ENCODE measurements around the gene RASIP1. TPM values are rescaled to one million over a fixed set of nuclear protein-coding genes. Genes with fewer than 3 reads are reported as not detected.
"Not testable (repeated sequence)": the region's sequence is repeated elsewhere in the genome, so short reads cannot be mapped to it uniquely, and the experiment has no call there.

Gene RASIP1
- polyA plus RNA-seq, 3 donors, result 15.7 to 20.8 (median 17.2) TPM

DNA sequence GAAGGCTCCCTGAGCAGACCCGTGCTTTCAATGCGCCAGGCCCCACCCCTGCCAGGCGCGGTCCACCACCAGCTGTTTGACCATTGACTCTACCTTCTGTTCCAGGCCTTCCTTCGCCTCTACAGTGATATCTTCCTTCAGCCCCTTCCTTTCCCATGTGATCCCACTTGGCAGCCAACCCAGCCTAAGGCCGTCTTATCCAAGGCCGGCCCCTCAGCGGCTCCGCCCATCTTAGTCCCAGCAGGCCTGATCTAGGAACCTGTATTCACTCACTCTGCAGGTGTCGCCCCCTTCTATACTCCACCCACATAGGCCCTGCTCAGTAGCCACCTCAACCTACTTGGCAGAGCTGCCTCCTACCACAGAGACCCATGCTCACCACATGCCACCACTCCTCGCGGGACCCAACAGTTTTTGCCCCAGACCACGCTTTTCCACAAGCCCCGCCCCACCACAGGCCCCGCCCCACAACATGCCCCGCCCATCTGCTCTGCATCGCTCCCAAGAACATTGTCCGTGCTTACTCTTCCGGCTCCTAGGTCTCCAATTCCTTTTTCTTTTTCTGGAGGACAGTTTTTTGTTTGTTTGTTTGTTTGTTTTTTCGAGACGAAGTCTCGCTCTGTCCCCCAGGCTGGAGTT, 2.9 kb downstream of the RASIP1 start:
- no peak for DNase-seq

DNA sequence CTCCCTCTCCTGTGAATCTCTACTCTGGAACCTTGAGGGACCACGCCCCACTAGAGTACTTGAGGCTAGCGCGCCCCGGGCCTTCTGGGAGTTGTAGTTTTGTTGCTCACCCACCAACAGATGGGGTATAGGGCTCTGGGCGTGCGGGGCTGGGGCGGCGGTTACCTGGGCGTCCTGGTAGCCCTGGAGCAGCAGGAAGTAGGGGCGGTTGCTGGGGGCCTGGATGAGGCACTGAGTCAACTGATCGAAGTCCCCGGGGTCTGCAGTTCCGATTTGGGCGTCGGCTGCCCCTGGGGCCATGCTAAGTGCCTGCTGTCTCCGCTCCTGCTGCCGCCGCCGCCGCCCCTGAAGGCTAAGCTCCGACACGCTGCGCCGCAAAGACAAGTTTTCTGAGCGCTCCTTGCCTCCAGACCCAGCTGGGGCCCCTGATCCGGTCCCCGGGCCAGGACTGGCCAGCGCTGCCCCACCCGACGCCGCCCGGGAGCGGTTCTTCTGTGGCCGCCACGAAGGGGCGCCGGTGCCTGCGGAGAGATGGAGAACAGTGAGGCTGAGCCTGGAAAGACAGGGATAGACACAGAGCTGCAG, 5.3 kb downstream of the RASIP1 start:
- no peak for DNase-seq

GRCh38 chr19:48734625-48735024, 5.8 kb downstream of the RASIP1 start:
- DNase-seq, result no peak

DNA sequence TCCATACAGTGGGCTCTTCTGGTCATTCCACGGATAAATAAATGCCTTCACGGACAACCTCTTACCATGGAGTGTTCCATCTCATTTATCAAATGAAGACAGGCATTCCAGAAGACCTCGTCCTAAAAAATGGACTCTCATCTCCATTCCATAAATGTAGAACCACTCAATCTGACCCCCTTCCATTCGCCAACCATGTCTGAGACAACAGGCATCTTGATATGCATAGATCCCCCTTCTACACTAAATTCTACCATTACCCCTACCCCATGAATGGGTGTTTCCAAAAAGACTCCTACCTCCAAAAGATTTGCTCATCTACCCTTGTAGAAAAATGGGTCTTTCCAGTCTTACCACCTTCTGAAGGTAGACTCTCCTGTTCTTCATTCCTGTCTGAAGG, 9.0 kb downstream of the RASIP1 start:
- no peak for DNase-seq

- no peak for DNase-seq
These were observed 11.3 kb downstream of the RASIP1 start for GRCh38 chr19:48728911-48729664.

DNA sequence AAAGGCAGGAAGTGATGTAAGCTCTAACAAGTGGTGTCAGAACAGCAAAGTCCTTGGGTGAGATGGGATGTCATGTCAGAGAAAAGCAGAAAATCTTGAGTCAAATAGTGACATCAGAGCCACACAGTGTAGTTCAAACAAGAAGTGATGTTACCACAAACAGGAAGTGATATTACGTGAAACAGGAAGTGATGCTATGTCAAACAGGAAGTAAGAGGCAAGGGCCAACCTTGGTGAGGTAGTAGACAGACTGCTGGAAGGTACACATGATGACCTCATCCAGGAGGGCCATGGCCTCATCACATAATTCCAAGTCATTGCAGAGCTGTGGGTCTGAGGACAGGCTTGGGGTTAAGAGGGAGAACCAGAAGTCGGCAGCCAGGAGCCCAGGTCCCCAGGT, 13.9 kb downstream of the RASIP1 start:
- no peak for DNase-seq

DNA sequence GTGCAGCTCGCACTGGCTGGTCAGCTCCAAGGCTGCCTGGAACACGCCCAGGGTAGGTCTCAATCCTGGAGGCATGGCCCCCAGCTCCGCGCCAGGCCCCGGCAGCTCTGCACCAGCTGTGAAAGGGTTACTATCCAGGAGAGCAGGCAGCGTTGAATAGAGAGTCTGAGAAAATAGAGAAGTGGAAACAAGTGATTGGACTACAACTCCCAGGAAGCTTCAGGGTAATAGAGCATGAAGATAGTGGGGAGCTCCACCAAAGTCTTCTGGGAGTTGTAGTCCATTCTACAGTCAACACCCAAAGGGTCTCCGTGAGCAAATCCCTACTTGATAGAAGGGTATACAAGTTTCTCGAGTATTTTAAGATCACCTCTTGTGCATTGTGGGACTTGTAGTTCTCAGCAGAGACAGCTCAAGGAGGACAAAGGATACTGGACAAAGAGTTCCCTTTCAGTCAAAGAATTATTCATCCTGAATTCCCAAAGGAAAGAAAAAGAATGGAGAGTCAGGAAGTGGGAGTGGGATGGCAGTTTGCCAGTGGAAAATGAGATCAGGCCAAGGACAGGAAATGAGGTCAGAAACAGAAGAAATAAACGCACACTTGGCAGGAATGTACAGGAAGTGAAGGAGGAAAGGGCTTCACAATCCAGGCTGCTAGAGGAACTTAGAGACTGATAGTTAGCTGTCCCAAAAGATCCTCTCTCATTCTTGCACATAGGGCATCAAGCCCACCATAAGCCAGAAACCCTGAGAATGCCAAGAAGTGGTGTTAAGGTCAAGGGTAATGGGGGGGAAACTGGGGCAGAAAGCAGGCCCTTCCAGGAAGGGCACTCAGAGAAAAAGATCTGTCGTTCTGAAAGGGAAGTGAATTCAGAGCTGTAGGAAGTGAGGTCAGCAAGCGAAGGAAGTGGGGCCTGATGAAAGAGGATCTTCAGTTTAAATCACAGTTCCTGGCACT, 15.3 kb downstream of the RASIP1 start:
- DNase-seq, result peak; percentile 88

DNA sequence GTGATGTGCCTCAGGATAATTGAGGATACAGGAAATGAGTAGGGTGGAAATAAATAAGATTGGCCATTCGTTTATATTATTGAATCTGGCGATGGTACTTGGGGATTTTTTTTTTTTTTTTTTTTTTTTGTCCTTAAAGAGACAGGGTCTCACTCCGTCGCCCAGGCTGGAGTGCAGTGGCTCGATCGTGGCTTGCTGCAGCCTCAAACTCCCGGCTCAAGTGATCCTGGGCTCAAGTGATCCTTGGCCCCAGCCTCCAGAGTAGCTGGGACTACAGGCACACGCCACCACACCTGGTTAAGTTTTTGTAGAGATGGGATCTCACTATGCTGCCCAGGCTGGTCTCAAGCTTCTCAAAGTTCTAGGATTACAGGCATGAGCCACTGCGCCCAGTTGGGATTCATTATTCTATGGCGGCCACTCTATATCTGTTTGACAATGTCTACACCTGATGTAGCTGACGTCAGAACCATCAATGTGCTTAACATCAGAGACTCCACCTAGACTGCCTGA, 18.2 kb downstream of the RASIP1 start:
- no peak for DNase-seq

DNA sequence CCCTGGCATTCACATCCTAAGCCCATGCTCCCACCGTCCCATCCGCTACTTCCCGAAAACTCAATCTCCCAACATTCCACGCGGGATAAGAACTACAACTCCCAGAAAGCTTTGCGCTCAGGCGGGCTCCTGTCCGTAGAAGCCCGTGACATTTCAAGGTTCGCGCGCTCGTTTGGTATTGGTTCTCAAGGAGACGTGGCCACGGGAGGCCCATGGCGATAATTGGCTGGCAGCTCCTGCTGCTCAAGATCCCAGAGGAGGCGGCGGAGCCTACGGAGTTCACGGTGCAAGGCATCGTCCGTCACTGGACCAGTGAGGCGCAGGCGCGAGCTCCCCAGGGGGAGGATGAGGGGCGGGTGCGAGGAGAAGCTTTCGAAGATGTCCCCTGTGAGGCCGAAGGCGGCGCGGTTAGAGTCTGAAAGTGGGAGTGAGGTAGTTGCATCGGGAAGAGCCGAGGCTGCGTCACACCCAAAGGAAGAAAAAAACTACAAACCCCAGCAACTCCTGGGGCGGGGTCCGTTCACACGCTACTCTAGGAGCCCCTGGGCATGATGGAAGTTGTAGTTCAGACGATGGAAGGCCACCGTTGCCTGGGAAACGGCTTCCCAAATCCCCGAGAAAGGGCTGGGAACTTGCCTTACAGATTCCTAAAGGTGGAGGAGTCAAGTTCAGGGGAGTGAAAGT, 19.7 kb downstream of the RASIP1 start:
- peak; percentile 100 for DNase-seq

GRCh38 chr19:48720251-48720612, 20.2 kb downstream of the RASIP1 start:
- DNase-seq, result no peak

- DNase-seq, result no peak
These were observed 20.9 kb downstream of the RASIP1 start, which contains the start of gene MAMSTR for GRCh38 chr19:48719263-48720171. Gene MAMSTR (minus strand): TSS chr19:48719725. CDS start chr19:48719031, 694 bp downstream.

- DNase-seq, result no peak
These were observed 21.6 kb downstream of the RASIP1 start for GRCh38 chr19:48718711-48719231.

GRCh38 chr19:48718106-48718505, 22.3 kb downstream of the RASIP1 start:
- not testable (repeated sequence) for DNase-seq

DNA sequence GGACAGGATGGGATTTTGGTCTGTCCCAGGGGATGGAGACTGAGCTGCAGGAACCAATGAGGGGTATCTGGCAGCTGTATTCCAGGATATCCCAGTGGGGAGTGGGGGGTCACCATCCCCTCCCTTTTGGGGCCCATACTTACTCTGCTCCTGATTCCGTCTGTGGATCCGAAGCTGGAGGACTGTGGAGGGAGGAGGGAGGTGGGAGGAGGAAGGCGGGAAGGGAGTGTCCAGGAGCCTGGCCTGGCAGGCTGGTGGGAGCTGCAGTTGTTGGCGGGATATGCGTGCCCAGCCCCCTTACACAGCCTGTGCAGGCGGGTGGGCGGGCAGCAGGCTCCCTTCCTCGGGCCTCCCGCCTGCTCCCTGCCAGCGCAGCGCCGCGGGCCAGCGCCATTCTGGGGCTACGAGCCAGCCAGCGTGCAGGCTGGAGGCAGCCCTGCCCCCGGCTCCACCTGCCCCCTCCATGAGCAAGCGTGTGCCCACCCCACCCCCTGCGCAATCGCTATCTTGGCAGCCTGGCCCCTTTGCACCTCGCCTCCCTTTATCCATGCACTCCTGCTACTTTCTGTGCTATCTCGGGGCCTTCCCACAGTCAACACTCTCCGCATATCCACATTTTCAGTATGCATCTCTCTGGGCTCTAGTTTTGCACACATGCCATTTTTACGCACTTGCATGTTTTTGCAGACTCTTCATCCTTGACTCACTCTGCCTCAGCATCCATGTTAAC, 23.7 kb downstream of the RASIP1 start:
- DNase-seq, result no peak

- DNase-seq, result no peak
These were observed 24.7 kb downstream of the RASIP1 start for GRCh38 chr19:48715681-48716171.

- DNase-seq, result no peak
These were observed 25.4 kb downstream of the RASIP1 start for GRCh38 chr19:48714759-48715675.

GRCh38 chr19:48713864-48714755, 26.3 kb downstream of the RASIP1 start:
- DNase-seq, result peak; percentile 100
